Skeletal muscle satellite cell (primary cell): ENCODE measurements around the gene GALNT18.

Source experiments
- H3K27me3 ChIP-seq: 2 replicates; pipeline ENCODE4 v1.7.0; 2013; ENCODE audit warnings: low read length; ENCODE audit not compliant: control insufficient read depth, insufficient read depth
- H3K36me3 ChIP-seq: 2 replicates; pipeline ENCODE4 v1.7.0; 2013; ENCODE audit warnings: mild to moderate bottlenecking, control low read depth, low read length; ENCODE audit not compliant: insufficient read depth
- H3K4me1 ChIP-seq: 2 replicates; pipeline ENCODE4 v1.7.0; 2013; ENCODE audit warnings: low read length; ENCODE audit not compliant: control insufficient read depth, insufficient read depth
- H3K4me2 ChIP-seq: 2 replicates; pipeline ENCODE4 v1.7.0; 2013; ENCODE audit warnings: mild to moderate bottlenecking, low read length
- H3K4me3 ChIP-seq: 2 replicates; pipeline ENCODE4 v1.7.0; 2013; ENCODE audit warnings: low read length
- H3K9ac ChIP-seq: 2 replicates; pipeline ENCODE4 v1.7.0; 2013; ENCODE audit warnings: mild to moderate bottlenecking, low read depth, low read length, moderate library complexity
- H3K9me3 ChIP-seq: replicated peaks from 2 replicates; pipeline ENCODE4 v1.7.0; 2013; ENCODE audit warnings: mild to moderate bottlenecking, control low read depth, low read length

Gene GALNT18

DNA sequence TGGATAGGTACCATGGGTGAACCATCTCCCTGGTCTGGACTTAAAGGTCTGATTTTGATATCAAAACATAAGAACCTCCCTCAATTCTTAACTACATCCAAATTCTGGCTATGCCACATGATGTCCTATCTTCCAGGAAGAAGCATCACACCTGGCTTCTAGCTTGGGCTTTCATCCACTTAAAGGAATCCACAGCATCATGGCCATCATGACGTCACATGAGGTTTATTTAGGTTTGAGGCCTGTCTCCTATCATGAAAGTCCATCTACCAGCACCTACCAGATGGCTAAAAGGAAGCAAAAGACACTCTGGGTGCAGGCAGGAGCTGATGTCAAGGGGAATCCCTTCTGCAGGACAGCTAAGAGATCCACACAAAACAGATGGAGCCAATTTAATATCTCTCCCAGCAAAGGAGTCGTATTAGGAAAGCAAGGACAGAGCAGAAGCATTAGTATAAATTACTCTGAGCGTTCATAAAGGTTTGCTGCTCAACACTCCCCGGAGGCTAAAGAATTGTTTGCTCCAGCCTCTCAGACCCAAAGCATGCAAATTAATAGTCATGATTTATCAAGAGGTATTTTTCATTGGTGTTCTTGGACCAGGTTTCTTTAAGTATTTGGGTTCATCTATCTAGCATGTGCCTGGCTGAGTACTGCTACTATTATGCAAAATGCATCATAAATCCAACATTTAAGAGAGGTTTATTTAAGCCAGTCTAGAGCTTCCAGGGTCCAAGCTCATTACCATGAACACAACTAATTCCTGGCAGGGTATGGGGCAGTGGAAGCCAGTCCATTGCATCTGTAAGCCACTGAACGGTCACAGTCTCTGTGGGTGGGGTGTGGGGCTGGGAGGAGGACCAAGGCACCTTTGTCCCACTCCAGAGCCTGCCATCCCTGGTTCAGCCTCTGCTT is 47.2 kb downstream of the GALNT18 start:
- peaks cover 3% of the 10 kb centered on the region for H3K4me1 ChIP-seq
- H3K27me3 ChIP-seq, result peaks cover 26% of the 10 kb centered on the region
- H3K9me3 ChIP-seq, result no peaks in the 10 kb centered on the region
- H3K4me2 ChIP-seq, result no peak overlapping the region
- no peak overlapping the region for H3K4me3 ChIP-seq
- H3K36me3 ChIP-seq, result no peaks in the 10 kb centered on the region
- H3K9ac ChIP-seq, result no peak overlapping the region

DNA sequence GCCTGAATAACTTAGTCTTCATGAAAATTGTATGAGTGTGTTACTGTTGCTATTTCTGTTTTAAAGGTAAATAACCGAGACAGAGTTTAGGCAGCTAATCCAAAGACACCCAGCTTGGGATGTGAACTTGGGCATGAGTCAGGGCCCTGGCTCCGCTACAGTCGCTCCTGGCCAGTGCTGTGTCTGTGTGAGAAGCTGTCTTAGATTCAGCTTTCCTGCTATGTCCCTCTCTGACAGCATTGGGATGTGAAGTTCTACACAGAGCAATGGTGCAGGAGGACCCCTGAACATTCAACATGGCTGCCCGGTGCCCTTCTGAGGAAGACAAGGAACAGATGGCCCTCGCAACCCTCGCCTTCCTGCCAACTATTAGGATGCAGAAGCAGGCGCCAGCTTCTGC is 49.4 kb downstream of the GALNT18 start:
- Histone ChIP-seq H3K9ac (no peak overlapping the region), H3K36me3 (no peaks in the 10 kb centered on the region), H3K4me3 (no peak overlapping the region), H3K27me3 (peaks cover 20% of the 10 kb centered on the region), H3K9me3 (no peaks in the 10 kb centered on the region), H3K4me2 (no peak overlapping the region), H3K4me1 (peaks cover 4% of the 10 kb centered on the region)

DNA sequence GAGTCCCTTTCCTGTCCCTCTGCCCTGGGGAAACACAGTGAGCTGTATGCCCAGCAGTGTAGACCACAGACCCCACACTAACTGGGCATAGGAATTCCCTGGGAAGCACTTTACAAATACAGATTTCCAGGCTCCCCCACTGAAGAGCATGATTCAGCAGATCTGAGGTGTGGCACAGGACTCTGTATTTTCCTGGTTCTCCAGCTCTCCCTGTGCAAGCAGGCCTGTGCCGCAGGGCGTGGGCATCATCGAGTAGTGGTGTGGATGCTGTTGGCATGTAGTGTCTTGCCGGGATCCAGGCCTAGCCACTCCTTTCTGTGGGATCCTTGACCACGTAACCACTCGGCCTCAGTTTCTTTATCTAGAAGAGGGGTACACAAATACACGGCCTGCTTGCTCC is 49.9 kb downstream of the GALNT18 start:
- H3K9me3 ChIP-seq, result no peaks in the 10 kb centered on the region
- H3K9ac ChIP-seq, result no peak overlapping the region
- no peak overlapping the region for H3K4me2 ChIP-seq
- H3K4me3 ChIP-seq, result no peak overlapping the region
- peaks cover 4% of the 10 kb centered on the region for H3K4me1 ChIP-seq
- no peaks in the 10 kb centered on the region for H3K36me3 ChIP-seq
- H3K27me3 ChIP-seq, result peaks cover 20% of the 10 kb centered on the region

DNA sequence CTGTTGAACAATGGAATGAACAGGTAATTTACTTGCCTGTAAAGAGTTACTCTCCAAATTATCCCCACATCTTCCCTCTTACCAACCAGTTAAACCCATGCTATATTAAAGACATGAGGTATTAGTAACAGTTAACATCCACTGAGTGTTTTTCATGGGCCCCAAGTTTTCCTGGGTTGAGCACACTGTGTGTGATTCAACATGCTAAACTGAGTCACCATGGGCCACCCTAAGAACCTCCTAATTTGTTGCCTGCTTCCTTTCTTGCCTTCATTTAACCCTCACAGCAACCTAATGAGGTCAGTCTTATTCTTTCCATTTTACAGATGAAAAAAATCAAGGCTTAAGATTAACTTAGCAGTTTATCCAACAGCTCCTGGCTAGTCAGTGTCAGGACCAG is 51.0 kb downstream of the GALNT18 start:
- Histone ChIP-seq H3K27me3 (peaks cover 20% of the 10 kb centered on the region), H3K9ac (no peak overlapping the region), H3K4me1 (peaks cover 4% of the 10 kb centered on the region), H3K36me3 (no peaks in the 10 kb centered on the region), H3K4me3 (no peak overlapping the region), H3K9me3 (no peaks in the 10 kb centered on the region), H3K4me2 (no peak overlapping the region)

DNA sequence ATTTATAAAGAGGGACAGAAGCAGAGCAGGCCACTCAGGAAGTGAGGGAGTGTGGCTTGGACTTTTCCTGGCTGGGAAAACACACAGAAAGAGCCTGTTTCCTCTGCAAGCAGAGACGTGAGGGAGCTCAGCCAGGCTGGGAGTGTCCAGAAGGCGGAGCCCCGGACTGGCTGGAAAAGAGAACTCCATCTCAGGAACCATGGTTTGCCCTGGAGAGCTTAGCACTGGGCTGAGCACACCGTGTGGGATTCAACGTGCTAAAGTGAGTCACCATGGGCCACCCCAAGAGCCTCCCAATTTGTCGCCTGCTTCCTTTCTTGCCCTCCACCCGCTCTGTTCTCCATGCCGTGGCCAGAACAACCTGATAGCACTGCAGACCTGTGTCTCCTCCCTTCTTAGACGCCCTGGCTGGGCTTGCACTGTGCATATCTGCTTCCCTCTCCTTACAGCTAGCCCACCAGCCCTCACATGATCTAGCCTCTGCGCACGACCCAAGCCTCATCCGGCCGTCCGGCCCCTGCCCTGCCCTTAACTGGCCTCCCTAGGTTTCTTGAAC is 51.8 kb downstream of the GALNT18 start:
- Histone ChIP-seq H3K9ac (no peak overlapping the region), H3K9me3 (no peaks in the 10 kb centered on the region), H3K27me3 (peaks cover 20% of the 10 kb centered on the region), H3K4me1 (peaks cover 4% of the 10 kb centered on the region), H3K4me2 (no peak overlapping the region), H3K36me3 (no peaks in the 10 kb centered on the region), H3K4me3 (no peak overlapping the region)

DNA sequence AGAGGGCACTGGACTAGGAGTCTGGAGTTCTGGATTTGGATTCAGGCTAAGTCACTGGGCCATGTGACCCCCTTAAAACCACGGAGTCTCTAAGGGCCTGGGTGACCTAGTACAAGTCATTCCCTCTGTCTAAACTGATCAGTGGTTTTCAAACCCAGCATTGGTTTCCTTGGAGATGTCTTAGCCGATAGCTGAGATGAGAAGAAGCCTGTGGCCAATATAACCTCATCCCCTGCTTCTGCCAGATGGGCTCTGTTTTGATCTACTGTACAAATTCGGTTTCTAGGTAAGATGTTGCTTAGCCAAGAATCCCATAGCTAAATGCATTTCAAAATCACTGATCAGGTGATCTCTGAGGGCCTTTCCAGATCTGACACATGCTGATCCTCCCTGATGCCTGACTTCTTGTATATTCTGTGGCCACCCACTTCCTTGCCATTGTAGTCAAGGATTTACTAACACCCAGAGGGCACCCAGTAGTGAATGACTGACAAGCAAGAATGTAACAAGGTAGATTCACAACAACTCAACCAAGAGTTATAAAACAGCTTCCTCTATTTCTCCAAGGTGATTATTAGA is 53.1 kb downstream of the GALNT18 start:
- H3K4me3 ChIP-seq, result no peak overlapping the region
- H3K27me3 ChIP-seq, result peaks cover 18% of the 10 kb centered on the region
- H3K9ac ChIP-seq, result no peak overlapping the region
- H3K9me3 ChIP-seq, result no peaks in the 10 kb centered on the region
- no peak overlapping the region for H3K4me2 ChIP-seq
- H3K36me3 ChIP-seq, result no peaks in the 10 kb centered on the region
- peaks cover 4% of the 10 kb centered on the region for H3K4me1 ChIP-seq

DNA sequence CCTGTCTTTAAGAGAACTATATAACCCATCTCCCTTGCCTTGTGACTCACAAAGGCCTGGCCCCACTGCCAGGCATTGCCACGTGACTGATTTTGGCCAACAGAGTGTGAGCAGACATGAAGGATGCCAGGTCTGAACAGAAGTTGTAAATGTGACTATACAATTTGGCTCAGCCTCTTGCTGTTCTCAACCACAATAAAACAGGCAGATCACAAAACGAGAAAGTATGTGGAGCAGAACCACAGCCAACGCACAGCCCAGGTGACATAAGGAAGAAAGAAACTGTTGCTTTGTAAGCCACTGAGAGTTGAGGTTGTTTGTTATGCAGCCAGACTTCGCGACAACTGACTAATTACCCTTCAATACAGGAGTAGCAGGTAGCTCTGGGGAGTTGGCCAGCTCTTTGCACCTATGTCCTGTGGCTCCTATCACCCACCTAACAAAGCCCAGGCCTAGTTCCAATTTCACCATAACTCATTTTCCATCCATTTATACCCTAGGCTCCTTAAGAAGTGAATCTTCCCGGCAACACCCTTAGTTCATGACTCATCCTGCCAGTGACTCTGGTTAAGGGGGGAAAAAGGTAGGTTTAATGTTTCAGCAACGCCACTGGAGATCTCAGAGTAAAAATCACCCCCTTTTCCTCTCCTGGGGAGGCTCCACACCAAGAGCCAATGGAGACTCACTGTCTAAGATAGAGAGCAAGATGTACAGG is 53.7 kb downstream of the GALNT18 start:
- Histone ChIP-seq H3K9ac (no peak overlapping the region), H3K36me3 (no peaks in the 10 kb centered on the region), H3K9me3 (no peaks in the 10 kb centered on the region), H3K4me1 (peaks cover 4% of the 10 kb centered on the region), H3K4me3 (no peak overlapping the region), H3K4me2 (no peak overlapping the region), H3K27me3 (peaks cover 23% of the 10 kb centered on the region)

DNA sequence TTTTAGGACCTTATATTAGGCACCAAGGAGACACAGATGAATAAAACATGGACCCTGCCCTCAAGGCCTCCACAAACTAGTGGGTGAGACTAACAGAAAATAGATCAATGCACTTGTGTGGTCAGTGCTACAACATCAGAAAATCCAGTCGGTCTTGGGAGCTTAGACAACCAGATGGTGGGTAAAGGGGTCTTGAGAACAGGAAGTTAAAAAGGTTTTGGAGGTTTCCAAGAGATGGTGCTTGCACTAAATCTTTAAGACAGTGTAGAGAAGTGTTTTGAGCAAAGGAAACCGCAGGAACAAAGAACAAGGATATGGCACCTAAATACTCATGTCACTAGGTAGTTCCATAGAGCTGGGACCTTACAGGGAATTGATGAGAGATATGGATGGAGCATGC is 56.2 kb downstream of the GALNT18 start:
- Histone ChIP-seq H3K9me3 (no peaks in the 10 kb centered on the region), H3K4me3 (no peak overlapping the region), H3K36me3 (no peaks in the 10 kb centered on the region), H3K4me1 (peaks cover 4% of the 10 kb centered on the region), H3K4me2 (no peak overlapping the region), H3K27me3 (peaks cover 29% of the 10 kb centered on the region), H3K9ac (no peak overlapping the region)

DNA sequence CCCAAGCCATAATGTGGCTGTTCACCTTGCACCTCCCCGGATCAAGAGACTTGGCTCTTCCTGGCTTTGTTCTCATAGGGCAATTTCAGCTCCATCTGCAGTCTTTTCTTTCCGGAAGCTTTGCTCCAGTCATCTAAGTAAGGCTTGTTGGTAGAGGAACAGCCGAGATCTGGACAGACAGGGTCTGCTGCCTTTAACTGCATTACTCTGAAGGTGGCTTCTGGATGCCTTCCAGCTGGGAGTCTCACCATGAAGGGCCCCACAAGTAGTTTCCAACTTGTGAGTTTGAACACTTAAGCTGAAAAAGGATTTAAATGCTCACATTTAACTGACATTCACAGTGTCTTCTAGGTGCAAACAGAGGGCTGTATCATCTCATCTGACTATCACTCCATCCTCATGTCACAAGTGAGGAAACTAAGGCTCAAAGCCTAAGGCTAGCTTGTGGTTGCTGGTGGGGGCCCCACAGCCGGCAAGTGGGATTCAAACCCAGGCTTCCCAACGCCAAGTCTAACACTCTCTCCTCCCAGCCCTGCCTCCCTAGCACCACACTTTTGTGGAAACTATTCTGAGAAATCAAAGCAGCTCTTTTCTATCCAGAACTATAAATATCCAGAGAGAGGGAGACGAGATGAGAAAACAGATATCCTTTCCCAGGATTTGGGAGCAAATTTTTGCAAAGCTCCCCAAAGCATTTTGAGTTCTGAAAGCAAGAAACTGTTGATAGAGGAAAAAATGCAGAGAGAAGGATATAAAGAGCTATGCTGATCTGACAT is 58.4 kb downstream of the GALNT18 start:
- H3K4me2 ChIP-seq, result no peak overlapping the region
- peaks cover 27% of the 10 kb centered on the region for H3K27me3 ChIP-seq

DNA sequence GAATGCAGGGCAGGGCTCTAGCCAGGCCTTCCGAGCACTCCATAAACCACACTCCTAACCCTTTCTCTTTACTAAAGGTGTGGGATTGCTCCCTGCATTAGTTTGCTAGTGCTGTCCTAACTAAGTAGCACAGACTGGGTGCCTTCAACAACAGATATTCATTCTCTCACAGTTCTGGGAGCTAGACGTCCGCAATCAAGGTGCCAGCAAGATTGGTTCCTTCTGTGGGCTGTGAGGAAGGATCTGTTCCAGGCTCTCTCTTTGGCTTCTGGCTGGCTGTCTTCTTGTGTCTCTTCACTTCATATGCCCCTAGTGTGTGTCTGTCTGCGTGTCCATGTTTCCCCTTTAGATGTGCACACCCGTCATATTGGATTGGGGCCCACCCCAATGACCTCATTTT is 59.8 kb downstream of the GALNT18 start:
- Histone ChIP-seq H3K9me3 (no peaks in the 10 kb centered on the region), H3K4me1 (no peaks in the 10 kb centered on the region), H3K27me3 (peaks cover 33% of the 10 kb centered on the region), H3K36me3 (no peaks in the 10 kb centered on the region), H3K9ac (no peak overlapping the region), H3K4me3 (no peak overlapping the region), H3K4me2 (no peak overlapping the region)

More for the DNA sequence above, 58.4 kb downstream of the GALNT18 start:
- H3K4me3 ChIP-seq, result no peak overlapping the region
- H3K9me3 ChIP-seq, result no peaks in the 10 kb centered on the region
- no peak overlapping the region for H3K9ac ChIP-seq
- no peaks in the 10 kb centered on the region for H3K4me1 ChIP-seq
- no peaks in the 10 kb centered on the region for H3K36me3 ChIP-seq

DNA sequence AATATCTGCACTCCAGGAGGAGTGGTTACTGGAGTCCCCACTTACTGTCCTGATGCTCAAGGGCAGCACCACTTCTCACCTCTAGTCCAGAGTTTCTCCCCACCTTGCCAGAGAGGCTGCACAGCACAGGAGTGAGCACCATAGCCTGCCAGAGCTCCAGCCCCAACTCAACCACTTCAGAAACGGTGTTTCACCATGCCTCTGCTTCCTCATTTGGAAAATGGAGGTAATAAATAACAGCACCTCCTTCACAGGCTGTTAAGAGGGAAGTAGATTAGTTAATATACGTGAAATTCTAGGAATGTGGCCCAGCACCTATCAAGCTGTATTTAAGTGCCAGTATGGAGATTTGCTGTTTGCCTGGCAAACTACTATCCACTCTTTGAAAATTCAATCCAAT is 63.0 kb downstream of the GALNT18 start:
- no peak overlapping the region for H3K4me2 ChIP-seq
- no peak overlapping the region for H3K4me3 ChIP-seq
- no peaks in the 10 kb centered on the region for H3K36me3 ChIP-seq
- H3K9ac ChIP-seq, result no peak overlapping the region
- H3K27me3 ChIP-seq, result peaks cover 60% of the 10 kb centered on the region
- no peaks in the 10 kb centered on the region for H3K9me3 ChIP-seq
- no peaks in the 10 kb centered on the region for H3K4me1 ChIP-seq
